Muscle of back (tissue), 11 donors: ENCODE data around the gene KLHL30. TPM values are rescaled to one million over a fixed set of nuclear protein-coding genes. Genes with fewer than 3 reads are reported as not detected.

ENCODE experiments used
- DNase-seq, 3 donors: peaks; one replicate each; pipeline versions ENCODE4 v3.0.0 to v3.0.0-alpha.2; 2013
- polyA plus RNA-seq, 10 donors: library from polyadenylated mRNA; unstranded; fragments of 120-200 nt; gene quantifications; one replicate each; pipeline ENCODE4 v1.2.1, GENCODE V29; 2013; ENCODE audit not compliant: insufficient read length in 10 of 10

KLHL30 gene
- polyA plus RNA-seq, 10 donors, result 6.7 to 21.4 (median 15.4) TPM

- DNase-seq, result no peak
Observed at GRCh38 chr2:238117199-238118154, 21.0 kb upstream of the KLHL30 start.

GRCh38 chr2:238119756-238120462, 18.6 kb upstream of the KLHL30 start:
- DNase-seq, result no peak

- DNase-seq, result peak in 1 of 3 donors; percentile 58
Observed at GRCh38 chr2:238120463-238121298, 17.8 kb upstream of the KLHL30 start.

GRCh38 chr2:238121511-238122286, 16.8 kb upstream of the KLHL30 start:
- no peak for DNase-seq

GRCh38 chr2:238122287-238123217, 15.9 kb upstream of the KLHL30 start:
- no peak for DNase-seq

- DNase-seq, result no peak
Observed at GRCh38 chr2:238123218-238123971, 15.1 kb upstream of the KLHL30 start.

- no peak for DNase-seq
Observed at GRCh38 chr2:238123991-238124470, 14.4 kb upstream of the KLHL30 start.

GRCh38 chr2:238124488-238125126, 13.9 kb upstream of the KLHL30 start:
- DNase-seq, result no peak

- no peak for DNase-seq
Observed at GRCh38 chr2:238125127-238125885, 13.2 kb upstream of the KLHL30 start.

- DNase-seq, result no peak
Observed at GRCh38 chr2:238126338-238126737, 12.1 kb upstream of the KLHL30 start.

GRCh38 chr2:238126775-238127164, 11.7 kb upstream of the KLHL30 start:
- DNase-seq, result no peak

GRCh38 chr2:238127165-238128060, 11.1 kb upstream of the KLHL30 start:
- DNase-seq, result peak in 2 of 3 donors; percentile 49 to 86

GRCh38 chr2:238128061-238128440, 10.4 kb upstream of the KLHL30 start:
- DNase-seq, result no peak

GRCh38 chr2:238128534-238129001, 9.9 kb upstream of the KLHL30 start:
- no peak for DNase-seq

- no peak for DNase-seq
Observed at GRCh38 chr2:238129166-238130010, 9.1 kb upstream of the KLHL30 start.
